OCI-LY7 (cell line): Measurements from ENCODE around the gene AKIRIN2.

Experiments
- CTCF ChIP-seq: fragments of 200-600 bp; sonication (generic); conservative IDR thresholded peaks from 2 replicates; pipeline ENCODE4 v1.5.1; 2014; ENCODE audit warnings: mild to moderate bottlenecking, antibody characterized with exemption, low read length, moderate library complexity, mixed read lengths
- EZH2phosphoT487 ChIP-seq: fragments of 200-600 bp; sonication (generic); IDR thresholded peaks from 2 replicates; pipeline ENCODE4 v1.6.1; 2018; ENCODE audit warnings: low read depth, borderline replicate concordance, mild to moderate bottlenecking, mixed run types, antibody characterized with exemption, low read length, moderate library complexity, mixed read lengths

GRCh38 chr6:87664921-87665485 lies 37.0 kb downstream of the AKIRIN2 start:
- TF ChIP-seq EZH2phosphoT487 = no peak
- no peak for TF ChIP-seq CTCF
